ENCODE data around the gene CABCOCO1.
"Not testable (repeated sequence)": the region's sequence is repeated elsewhere in the genome, so short reads cannot be mapped to it uniquely, and the experiment has no call there.

CABCOCO1 gene

DNA sequence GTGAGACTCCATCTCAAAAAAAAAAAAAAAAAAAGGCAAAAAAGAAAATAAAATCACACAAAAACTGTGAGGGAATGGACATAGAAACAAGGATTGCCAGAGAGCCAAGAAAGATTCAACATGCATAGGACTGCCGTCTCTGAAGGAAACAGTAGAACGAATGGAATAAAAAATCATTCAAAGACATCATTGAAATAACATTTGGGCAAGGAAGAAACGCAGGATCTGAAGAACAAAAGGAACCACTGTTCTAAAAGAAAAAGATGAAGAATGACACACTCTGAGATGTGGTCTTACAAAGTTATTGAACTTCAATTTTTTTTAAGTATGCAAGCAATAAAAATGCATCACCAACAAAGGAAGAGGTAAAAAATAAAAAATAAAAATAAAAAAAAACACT is 57.2 kb downstream of the CABCOCO1 start:
- TF ChIP-seq, protein P1, sequence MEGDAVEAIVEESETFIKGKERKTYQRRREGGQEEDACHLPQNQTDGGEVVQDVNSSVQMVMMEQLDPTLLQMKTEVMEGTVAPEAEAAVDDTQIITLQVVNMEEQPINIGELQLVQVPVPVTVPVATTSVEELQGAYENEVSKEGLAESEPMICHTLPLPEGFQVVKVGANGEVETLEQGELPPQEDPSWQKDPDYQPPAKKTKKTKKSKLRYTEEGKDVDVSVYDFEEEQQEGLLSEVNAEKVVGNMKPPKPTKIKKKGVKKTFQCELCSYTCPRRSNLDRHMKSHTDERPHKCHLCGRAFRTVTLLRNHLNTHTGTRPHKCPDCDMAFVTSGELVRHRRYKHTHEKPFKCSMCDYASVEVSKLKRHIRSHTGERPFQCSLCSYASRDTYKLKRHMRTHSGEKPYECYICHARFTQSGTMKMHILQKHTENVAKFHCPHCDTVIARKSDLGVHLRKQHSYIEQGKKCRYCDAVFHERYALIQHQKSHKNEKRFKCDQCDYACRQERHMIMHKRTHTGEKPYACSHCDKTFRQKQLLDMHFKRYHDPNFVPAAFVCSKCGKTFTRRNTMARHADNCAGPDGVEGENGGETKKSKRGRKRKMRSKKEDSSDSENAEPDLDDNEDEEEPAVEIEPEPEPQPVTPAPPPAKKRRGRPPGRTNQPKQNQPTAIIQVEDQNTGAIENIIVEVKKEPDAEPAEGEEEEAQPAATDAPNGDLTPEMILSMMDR (conservative IDR thresholded peaks at IDR 0.05): no peak

DNA sequence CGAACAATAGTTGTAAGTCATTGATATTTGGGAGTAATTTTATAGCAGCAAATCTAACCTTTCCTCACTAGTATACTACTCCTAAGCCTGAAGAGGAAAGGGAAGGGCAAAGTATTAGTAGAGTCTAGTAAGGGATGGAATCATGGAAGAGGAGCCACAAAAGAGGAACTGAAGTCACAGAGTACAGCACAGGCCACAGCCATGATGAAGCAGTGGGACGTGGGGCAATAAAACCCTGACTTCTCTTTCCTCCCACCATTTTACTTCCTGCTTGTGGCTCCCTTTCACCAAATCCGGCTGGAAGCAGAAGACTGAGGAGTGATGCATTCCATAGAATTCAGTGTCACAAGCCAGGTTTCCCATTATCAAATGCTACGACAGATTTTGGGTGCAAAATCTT is 58.7 kb downstream of the CABCOCO1 start:
- TF ChIP-seq, protein P1 (conservative IDR thresholded peaks at IDR 0.05): no peak

More for the DNA sequence above, 57.2 kb downstream of the CABCOCO1 start:
- no peak overlapping the region for H3K27ac ChIP-seq

DNA sequence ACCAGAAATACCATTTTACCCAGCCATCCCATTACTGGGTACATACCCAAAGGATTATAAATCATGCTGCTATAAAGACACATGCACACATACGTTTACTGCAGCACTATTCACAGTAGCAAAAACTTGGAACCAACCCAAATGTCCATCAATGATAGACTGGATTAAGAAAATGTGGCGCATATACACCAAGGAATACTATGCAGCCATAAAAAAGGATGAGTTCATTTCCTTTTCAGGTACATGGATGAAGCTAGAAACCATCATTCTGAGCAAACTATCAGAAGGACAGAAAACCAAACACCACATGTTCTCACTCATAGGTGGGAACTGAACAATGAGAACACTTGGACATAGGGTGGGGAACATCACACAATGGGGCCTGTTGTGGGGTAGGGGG is 62.5 kb downstream of the CABCOCO1 start:
- H3K27ac ChIP-seq: not testable (repeated sequence)

More for the DNA sequence above, 58.7 kb downstream of the CABCOCO1 start:
- H3K27ac ChIP-seq: no peak overlapping the region

DNA sequence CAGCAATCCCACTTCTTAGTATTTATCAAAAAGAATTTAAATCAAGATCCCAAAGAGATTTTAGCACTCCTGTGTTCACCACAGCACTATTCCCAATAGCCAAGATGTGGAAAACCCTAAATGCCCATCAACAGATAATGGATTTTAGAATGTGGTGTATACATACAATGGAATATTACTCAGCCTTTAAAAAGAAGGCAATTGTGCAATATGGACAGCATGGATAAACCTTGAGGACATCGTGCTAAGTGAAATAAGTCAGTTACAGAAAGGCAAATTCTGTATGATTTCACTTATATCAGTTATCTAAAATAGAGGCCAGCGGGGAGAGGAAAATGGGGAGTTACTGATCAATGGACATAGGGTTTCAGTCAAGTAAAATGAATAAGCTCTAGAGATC is 66.9 kb downstream of the CABCOCO1 start:
- H3K27ac ChIP-seq: no peak overlapping the region
- TF ChIP-seq, protein P1 (conservative IDR thresholded peaks at IDR 0.05): no peak

DNA sequence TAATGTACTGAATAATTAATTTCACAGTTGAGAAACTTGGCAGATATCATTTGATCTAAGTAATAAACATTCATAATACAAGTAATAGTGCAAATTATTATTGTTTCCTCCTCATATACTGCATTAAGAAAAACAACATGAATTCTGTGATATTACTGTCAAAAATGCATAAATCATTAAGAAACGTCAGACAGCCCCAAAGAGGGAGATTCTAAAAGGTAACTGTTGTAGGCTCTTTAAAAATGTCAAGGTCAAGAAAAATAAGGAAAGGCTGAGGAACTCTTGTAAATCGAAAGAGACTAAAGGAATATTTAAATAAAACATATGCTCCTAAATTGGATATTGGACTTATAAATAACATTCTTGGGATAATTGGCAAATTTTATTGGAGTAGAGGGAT is 67.9 kb downstream of the CABCOCO1 start:
- TF ChIP-seq, protein P1 (conservative IDR thresholded peaks at IDR 0.05): no peak
- H3K27ac ChIP-seq: peak overlapping the region; percentile 84

DNA sequence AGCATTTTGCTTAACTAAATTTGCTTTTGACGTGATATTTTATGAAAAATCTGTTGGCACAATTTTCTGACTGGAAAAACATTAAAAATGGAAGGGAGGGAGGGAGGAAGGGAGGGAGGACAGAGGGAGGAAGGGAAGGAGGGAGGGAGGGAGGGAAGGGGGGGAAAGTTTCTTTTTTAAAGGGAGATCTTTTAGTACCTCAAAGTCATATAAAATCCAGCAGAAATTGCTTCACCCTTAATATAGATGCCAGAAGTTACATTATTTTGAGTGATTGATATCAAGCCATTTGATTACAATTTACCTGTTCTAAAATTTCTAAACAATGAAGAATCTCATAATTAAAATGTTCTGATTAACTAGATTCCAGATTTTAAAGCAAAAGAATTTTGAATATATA is 68.9 kb downstream of the CABCOCO1 start:
- H3K27ac ChIP-seq: peak overlapping the region; percentile 84
- TF ChIP-seq, protein P1 (conservative IDR thresholded peaks at IDR 0.05): no peak

DNA sequence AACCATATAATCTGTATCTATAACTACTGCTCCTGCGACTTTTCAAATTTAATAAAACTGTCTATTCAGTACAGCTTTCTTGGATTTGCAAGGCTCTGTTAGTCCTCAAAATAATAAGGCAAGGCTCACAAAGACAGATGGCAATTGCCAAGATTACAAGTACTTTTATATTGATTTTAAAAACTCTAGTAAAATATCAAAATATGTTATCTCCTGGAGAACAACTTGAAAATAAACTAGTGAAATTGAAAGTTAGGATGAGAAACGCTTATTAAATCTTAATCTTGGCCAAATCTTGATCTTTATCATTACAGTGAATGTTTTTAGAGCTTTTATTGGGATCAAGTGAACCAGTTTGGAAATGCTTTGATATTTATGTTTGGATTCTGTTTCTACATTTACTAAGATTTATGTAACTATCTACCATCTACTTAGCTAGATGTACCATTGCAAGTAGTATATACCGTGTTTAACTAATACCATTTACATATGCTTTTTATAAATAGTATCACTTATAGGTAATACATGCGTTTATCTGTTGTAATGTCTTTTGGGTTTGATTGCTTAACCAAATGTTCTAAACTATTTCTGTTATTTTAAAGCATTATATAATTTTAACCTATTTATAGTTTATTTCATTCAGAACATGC is 70.0 kb downstream of the CABCOCO1 start:
- TF ChIP-seq, protein P1 (conservative IDR thresholded peaks at IDR 0.05): no peak
- H3K27ac ChIP-seq: peak overlapping the region; percentile 84

DNA sequence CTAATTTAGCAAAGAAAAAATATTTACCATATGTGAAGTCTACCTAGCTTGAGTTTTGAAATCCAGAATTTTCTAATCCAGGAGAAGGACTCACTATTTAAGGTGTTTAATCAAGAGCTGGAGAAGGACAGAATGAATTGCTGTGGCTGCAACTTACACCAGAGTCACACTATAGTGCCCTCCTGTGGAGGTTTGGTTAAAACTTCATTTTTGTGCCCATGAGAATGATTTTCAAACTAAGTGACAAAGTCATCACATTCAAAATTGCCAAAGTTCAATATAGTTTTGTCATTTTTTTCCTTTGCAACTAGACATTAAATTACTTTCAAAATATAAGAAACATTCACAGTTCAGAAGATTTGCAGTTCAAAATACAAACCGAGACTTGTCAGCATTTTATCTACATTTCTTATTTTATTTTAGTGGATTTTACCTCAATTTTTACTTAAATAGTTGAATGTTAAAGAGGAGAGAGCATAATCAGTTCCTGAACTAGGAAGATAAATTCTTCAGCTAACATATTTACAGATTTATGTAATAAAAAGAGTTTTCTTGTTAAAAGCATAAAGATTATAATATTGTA is 70.7 kb downstream of the CABCOCO1 start:
- peak overlapping the region; percentile 84 for H3K27ac ChIP-seq
- TF ChIP-seq, protein P1 (conservative IDR thresholded peaks at IDR 0.05): peak; percentile 82

All from VCaP (cell line).